DND-41 (cell line): ENCODE results near the gene PIP4P1.

Experiments used
- EZH2 ChIP-seq: IDR thresholded peaks from 3 replicates; pipeline ENCODE4 v1.6.1; 2012; ENCODE audit warnings: borderline replicate concordance, low read depth, mild to moderate bottlenecking, moderate library complexity, low read length, inconsistent platforms; ENCODE audit not compliant: severe bottlenecking
- TF ChIP-seq, protein P1 (sequence below): IDR thresholded peaks from 2 replicates; pipeline ENCODE4 v1.5.1; 2012; ENCODE audit warnings: borderline replicate concordance, low read length, moderate library complexity, mild to moderate bottlenecking; ENCODE audit not compliant: poor library complexity, severe bottlenecking; ENCODE audit errors: extremely low read depth

- TF ChIP-seq, protein P1, sequence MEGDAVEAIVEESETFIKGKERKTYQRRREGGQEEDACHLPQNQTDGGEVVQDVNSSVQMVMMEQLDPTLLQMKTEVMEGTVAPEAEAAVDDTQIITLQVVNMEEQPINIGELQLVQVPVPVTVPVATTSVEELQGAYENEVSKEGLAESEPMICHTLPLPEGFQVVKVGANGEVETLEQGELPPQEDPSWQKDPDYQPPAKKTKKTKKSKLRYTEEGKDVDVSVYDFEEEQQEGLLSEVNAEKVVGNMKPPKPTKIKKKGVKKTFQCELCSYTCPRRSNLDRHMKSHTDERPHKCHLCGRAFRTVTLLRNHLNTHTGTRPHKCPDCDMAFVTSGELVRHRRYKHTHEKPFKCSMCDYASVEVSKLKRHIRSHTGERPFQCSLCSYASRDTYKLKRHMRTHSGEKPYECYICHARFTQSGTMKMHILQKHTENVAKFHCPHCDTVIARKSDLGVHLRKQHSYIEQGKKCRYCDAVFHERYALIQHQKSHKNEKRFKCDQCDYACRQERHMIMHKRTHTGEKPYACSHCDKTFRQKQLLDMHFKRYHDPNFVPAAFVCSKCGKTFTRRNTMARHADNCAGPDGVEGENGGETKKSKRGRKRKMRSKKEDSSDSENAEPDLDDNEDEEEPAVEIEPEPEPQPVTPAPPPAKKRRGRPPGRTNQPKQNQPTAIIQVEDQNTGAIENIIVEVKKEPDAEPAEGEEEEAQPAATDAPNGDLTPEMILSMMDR = no peak
- no peak for TF ChIP-seq EZH2
These were observed 31.3 kb upstream of the PIP4P1 start for GRCh38 chr14:20492486-20492885.
